Medulla oblongata (tissue), 1 donor: ENCODE data around the gene GPR151.
"Not testable (repeated sequence)": the region's sequence is repeated elsewhere in the genome, so short reads cannot be mapped to it uniquely, and the experiment has no call there.

Experiments
- DNase-seq: peaks from one replicate; pipeline ENCODE4 v3.0.0-alpha.2; 2015; ENCODE audit errors: extremely low spot score

GPR151 gene

DNA sequence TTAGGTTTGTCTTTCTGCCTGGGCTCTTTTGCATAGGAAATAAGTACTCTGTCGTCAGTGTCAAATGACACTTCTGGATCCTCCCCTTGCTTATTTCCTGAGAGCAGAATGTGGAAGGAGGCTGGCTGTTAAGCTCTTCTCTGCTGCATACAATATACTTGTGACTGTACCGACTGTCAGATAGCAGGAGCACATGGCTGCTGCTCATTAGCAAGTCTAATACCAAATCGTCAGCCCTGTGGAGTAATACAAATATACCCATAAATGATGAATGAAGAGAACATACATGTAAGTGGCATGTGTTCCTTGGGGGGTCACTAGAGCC lies at the start of gene GPR151:
GPR151 (minus strand) TSS at position 40 of the 325 bp plus-strand sequence. CDS start 77 bp downstream, outside the sequence.
- no peak for DNase-seq

DNA sequence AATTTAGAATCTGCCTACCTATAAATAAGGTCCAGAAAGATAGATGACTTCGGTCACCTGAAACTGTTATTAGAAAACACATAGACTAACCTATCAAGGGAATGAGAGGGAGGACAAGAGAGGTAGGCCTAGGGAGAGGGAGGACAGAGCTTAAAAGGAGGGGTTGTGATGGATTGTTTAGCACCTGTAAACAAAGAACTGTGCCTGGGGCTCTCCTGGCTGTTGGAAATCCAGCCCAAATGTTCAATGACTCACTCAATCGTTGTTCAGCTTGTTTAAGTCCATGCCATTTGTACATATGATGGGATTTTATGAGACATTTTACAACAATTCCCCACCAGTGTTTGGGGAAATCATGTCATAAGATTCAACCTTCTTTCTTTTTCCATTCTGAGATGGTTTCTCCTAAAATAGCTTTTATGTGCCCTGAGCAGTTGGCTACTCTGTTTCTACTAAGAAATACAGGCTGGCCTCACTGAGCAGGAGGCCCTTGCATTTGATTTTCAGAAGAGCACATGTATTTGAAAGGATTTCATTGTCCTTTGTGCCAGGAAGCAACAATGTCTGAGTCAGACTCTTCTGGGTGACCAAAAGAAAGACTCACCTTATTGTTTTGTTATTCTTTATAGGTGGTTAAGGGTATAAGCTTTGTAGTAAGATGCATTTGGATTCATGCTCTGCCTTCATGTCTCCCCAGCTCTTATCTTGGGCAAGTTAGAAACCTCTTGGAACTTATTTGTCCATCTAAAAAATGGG lies 48.2 kb upstream of the GPR151 start:
- DNase-seq = peak; percentile 27

DNA sequence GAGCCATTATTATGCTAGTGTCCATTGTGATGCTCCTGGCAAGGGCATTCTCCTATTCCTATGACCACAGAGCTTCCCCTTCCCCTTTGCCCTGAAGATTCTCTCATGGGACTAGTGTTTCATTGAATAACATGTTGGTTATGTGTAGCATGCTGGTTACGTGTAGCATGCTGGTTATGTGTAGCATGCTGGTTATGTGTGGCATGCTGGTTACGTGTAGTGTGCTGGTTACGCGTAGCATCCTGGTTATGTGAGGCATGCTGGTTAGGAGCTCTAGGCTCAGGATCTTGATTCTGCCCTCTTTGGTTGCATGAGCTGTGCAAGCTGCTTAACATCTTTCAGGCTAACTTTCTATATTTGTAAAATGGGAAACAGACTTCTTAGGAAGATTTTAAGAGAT lies 46.5 kb upstream of the GPR151 start:
- no peak for DNase-seq

DNA sequence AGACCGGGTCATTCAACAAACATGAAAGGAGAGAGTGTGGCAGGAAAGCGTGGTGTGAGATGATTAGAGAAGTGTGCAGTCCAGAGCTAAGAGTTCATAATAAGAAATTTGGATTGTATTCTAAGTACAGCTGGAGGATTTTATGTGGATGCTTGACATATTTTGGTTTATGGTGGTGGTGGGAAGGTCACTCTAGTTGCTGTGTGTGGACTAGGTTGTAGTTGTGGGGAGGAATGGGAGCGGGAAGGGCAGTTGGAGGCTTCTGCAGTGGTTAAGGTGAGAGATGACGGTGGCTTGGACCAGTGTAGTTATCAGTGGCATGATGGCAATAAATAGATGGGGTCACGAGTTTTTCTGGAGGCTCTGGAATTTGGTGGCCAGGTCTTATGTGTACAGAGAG lies 45.7 kb upstream of the GPR151 start:
- no peak for DNase-seq

DNA sequence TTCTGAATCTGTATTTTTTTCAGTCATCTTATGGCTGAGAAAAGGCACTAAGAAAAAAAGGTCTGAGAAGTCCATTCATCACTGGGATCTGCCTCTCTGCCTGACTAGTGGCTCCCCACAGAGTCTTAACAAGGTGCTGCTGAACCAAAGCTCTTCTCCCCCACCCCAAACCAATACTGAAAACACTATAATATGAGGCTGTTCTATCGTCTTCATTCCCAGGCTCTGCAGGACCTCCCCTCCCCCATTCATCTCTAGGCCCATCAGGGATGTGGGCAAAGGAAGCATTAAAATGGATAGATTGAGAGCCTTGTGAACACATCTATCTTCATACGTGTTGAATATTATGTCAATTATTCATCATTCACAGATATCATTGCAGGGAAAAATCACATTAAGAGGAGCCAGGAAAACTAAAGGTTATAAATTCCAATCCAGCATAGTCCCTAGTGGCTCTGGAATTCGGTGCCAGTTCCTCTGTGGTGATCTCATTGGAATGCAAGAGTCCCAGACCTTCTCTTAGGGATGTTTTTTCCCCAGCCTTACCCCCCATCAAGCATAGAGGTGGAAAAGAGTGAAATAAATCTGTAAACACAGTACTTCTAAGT lies 44.3 kb upstream of the GPR151 start:
- no peak for DNase-seq

DNA sequence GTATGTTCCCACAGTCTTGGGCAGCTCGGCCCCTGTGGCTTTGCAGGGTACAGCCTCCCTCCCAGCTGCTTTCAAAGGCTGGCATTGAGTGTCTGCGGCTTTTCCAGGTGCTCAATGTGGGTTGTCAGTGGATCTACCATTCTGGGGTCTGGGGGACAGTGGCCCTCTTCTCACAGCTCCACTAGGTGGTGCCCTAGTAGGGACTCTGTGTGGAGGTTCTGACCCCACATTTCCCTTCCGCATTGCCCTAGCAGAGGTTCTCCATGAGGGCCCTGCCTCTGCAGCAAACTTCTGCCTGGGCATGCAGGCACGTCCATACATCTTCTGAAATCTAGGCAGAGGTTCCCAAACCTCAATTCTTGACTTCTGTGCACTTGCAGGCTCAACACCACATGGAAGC lies 40.9 kb upstream of the GPR151 start:
- DNase-seq = not testable (repeated sequence)

DNA sequence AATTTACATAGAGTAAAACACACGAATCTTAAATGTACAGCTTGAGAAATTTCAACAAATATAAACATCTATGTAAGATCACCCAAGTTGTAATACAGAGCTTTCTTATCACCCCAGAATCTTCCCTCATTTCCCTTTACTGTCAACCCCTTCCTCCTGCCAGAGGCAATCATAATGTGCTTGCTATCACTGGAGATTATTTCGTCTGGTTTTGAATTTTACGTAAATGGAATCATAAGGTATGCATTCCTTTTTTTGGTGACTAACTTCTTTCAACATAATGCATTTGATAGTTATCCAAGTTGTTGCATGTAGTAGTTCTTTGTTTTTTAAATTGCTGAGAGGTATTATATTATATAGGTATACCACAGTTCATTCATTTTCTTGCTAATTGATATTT lies 37.5 kb upstream of the GPR151 start:
- no peak for DNase-seq

DNA sequence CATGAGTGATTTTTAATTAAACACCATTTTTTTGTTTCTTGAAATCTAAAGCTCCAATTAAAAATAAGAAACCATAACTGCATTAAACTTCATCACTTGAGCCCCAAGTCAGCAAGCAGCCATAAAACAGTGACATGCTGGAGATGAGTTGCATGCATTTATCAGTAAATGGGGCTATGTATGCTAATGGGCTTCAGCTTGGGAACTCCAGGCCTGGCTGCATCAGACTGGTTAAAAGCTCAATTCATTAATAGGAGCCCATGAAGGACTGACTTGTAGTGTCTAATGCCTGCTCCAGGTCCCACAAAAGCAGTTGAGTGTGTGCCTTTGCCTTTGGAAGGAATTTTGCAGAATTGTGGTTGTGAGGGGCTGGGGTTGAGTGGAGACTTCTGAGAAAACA lies 33.6 kb upstream of the GPR151 start:
- no peak for DNase-seq

DNA sequence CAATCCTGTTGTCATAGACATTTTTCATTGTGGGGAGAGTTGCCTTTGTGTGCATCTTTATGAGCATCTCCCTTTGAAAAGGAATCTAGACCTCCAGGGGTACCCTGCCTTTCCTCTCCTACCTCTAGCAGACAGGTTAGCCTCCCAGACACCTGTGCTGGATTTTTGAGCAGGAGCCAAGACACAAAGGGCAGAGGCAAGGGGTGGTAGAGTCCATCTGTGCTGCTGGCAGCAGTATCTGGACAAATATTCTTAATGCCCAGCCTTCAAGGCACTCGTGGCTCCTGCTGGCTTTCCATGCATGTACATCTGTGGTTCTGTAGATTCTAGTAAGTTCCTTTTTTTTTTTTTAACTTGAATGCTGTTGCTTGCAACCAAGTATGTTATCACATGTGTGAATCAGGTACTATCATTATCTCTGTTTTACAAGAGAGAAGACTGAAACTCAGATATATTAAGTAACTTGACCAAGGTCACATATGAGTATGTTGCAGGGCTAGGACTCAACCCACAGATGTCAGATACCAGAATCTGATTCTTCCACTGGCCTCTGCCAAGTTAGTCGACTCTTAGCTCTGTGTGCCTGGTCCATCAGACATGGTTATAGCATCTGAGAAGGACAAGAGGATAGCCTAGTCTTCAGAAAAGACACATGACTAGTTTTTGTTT lies 32.9 kb upstream of the GPR151 start:
- DNase-seq = no peak

DNA sequence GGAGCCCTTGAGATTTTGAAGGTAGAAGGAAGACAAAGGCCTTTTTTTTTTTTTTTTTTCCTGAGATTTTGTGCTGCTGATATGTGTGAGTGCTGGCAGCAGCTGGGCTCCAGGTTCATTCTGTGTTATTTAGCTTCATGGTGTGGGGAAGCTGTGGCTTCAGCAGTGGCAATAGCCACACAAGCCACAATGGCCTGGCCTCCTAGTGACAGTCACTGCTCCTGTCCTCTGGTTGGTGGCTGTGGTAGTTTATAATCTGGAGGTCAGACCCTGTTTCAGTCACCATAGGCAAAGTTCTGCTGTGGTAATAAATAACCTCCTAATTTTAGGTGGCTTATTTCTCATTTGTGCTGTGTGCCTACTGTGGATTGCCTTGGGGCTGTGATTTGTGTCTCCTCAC lies 28.2 kb upstream of the GPR151 start:
- no peak for DNase-seq

DNA sequence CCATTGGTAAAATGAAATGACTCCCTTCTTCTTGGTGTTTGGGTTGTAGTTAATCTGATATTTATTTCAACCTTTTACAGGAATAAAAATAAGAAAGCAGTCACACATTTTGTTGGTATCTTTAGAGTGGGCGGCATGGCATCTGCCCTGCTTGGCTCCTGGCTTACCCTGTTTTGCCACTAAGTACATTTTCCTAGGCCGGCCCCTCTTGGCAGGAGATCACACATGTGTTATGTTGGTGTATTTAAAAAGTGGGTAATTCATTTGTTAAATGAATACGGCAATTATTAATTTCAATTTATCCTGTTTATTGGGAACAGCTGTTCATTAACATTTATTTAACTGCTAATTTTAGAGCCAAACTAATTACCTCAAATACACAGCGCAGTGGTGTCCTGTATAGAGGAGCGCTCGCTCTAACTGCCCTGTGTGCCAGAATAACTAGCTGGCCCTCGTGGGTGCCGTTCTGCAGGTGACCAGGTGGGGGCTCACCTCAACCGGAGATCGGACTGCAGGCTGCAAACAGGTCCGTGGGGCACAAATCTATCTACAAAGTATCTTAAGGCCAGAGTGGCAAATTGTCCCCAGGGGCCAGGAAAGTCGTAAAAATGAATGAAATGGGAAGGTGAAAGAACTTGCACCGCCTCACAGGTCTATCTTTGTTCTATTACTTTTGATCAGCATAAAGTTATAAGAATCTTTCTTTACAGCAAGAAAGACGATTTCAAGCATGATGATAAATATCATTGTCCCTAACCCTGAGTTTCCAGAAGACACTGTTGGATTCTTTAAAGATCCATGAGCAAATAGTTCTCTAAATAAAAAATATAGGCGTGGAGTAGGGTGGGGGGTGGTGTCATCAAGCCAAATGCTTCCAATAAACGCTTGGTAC lies 26.2 kb upstream of the GPR151 start:
- peak; percentile 70 for DNase-seq

DNA sequence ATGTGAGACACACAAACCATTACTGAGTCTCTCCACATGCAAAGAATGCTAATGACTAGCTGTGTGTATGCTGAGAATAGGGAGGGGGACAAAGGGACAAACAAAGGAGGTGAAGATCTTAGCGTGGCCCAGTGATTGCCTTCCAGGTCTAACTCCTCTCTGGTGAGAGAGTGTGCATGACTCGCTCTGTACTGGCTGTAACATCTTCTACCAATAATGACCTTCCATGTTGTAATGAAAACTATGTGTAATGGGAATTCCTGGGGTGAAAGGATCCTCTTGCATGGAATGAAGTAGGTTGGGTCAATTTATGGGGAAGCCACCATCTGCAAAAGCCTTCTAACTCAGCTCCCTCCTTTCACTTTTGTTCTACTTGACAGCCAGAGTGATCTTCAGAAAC lies 24.4 kb upstream of the GPR151 start:
- DNase-seq = no peak

DNA sequence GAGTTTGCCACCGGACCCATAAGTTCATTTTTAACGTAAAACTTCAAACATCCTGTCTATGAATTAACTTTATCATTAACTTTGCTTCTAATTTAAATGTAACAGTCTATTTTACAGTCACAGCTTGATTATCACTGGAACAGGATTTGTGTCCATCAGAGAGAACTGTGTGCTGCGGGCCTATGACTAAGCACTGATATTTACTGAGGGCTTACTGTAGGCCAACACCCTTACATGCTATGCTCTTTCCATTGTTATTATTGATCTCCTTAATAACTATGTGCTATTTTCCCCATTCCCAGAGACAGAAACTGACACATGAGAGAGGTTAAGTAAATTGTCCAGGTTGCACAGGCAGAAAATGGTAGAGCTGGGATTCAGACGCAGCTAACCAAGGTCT lies 24.0 kb upstream of the GPR151 start:
- no peak for DNase-seq

DNA sequence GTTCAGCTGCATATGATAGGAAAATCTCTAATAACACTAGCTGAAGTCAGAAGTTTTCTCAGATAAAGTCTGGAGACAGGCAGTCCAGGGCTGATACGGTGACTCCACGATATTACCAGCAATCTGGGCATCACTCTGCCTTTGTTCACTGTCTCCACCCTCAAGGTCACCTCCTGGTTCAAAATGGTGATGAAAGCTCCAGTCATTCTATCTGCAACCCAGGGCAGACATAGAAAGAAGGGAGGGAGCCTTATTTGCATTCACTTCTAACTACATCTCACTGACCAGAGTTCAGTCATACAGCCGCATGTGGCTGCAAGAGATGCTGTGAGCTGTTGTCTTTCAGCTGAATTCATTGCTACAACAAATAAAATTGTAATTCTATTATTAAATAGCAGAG lies 22.4 kb upstream of the GPR151 start:
- no peak for DNase-seq

DNA sequence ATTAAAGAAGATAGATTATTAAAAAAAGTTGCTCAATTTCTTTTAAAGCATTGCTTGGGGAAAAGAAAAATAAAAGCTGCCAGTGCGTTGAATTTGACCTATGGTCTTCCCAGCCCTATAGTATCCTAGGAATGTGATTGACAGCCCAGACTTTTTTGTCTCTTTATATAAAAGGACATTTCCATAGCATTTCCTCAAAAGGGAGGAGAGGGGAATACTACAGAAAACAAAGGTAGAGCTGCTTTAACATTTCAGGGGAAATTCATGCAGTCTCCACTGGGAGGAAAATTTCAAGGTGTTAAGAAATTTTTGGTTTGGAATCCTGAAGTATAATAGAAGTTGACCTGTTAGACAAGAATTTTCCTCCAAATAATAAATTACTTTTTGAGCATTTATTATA lies 17.9 kb upstream of the GPR151 start:
- no peak for DNase-seq

DNA sequence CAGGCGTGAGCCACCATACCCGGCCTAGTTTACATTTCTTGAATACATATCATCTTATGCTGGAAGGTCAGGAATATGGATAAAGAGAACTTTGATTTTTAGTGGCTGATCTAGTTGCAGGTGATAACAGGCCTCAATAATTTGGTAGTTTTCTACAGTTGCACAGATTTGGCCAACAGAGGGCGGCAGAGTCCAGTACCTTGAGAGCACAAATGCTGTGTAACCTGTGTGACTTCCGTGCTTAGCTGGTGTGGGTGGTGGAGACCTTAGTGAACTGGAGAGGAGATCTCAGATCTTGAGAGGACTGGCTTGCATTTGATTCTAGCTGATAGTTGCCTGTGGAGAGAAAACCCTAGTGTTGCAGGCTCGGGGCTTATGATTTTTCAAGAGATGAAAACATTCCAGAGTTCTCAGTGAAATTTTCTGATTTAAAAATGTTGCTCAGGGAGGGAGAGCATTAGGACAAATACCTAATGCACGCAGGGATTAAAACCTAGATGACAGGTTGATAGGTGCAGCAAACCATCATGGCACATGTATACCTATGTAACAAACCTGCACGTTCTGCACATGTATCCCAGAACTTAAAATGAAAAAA lies 17.4 kb upstream of the GPR151 start:
- peak; percentile 79 for DNase-seq

DNA sequence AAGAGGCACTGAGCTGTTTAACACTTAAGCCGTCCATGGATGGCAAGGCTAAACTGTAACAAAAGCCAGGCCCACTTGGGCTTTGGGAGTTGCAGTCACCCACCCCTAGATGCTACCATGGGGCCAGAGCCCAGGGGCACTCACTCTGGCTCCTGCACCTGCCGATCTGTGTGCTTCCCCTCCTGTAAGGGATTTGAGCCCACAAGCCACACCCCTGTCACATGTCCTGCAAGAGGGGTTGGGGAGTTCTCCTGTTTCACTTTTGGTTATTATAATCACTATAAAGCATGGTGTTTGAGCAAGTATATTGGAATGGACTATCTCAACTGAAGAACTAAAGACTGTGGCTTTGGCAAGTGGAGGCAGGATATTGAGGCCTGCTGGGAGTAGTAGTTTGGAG lies 14.0 kb upstream of the GPR151 start:
- DNase-seq = no peak

DNA sequence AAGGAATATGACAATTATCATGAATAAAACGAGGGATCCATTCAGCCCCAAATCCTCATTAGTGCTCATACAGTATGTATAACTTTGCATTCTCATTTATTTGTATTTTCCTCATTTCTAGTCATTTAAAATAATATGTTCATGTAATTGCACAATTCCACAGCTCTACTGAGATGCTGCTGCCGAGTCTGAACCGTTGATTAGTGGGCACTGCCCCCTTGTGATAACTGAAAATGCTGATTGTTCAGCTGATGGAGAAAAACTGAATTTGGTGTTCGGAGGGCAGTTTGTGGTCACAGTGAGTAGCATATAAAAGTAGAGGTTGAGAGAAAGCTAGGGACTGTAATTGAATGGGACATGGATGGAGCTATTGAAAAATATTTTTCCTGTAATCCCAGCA lies 12.2 kb upstream of the GPR151 start:
- no peak for DNase-seq

DNA sequence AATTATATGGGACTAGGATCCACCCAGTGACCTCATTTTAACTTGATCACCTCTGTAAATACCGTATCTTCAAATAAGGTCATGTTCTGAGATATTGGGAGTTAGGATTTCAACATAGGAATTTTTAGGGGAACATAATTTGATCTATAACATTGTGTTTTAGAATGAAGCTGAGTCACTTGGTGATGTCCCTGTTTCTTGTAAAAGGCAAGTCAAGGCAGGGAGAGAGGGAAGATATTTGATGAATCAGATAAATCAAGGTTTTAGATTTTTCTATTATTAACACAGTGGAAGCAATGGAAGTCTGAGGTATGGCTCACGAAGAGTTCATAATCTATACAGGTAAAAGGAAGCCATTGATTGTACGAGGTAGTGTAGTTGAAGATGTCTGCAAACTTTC lies 11.8 kb upstream of the GPR151 start:
- DNase-seq = no peak

DNA sequence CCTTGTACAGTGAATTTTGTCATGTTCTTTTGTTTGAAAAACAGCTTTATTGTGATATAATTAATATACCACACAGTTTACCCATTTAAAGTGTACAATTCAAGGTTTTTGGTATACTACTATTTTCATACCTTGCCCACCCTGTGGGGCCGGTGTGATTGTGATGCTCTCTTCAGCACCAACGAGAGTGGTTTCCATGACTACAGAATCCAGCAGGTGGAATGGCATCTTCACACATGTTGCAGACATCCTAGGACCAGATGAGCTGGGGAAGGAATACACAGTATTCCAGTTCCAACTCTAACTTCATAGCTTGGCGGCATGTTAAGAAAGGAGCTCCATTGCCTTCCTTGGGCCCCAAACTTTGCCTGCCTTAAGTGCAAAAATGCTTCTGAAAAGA lies 7.7 kb upstream of the GPR151 start:
- DNase-seq = no peak

DNA sequence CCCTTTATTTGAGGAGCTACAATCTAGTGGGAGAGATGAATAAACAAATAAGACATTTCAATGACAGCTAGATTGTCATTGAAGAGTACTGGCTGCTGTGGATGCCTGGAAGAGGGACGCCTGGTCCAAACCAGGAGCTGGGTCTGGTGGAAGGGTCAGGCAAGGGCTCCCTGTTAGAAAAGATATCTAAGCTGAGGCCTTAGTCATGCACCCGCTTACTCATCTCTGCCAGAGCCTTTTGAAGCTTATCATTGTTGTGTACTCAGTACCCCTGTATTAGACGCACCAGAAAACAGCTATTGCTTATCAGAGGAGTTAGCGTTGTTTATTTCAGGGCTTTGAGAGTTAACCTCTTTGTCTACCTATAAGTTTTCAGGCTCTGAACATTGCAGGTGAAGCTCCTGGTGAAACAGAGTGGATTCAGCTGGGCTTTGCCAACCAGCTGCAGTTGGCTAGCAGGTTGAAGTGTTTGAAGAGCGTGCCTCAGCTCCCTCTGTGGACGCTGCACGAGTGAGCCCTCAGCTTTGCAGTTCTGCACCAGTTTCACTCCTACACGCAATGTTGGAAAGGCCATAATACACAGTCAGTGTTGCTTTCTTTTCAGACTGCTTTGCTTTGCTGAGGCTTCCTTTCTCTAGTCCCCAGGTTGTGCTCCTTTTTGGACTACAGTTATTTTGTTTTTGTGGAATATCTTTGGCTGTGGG lies 5.6 kb upstream of the GPR151 start:
- no peak for DNase-seq
